LNCAP (cell line): ENCODE results near the gene SGMS2.

Source experiments
- CTCF ChIP-seq: fragments of 450-650 bp; IDR thresholded peaks from 2 replicates; pipeline ENCODE4 v1.5.1; 2017; ENCODE audit warnings: mild to moderate bottlenecking

The SGMS2 gene

GRCh38 chr4:107901213-107901934 lies 76.6 kb downstream of the SGMS2 start:
- no peak for TF ChIP-seq CTCF

GRCh38 chr4:107902715-107903114 lies 78.0 kb downstream of the SGMS2 start:
- no peak for TF ChIP-seq CTCF

- no peak for TF ChIP-seq CTCF
Measured at GRCh38 chr4:107906458-107907100, 81.8 kb downstream of the SGMS2 start.

- no peak for TF ChIP-seq CTCF
Measured at GRCh38 chr4:107908377-107908776, 83.6 kb downstream of the SGMS2 start.

GRCh38 chr4:107913283-107913899 lies 88.7 kb downstream of the SGMS2 start:
- peak; percentile 67 for TF ChIP-seq CTCF

GRCh38 chr4:107915220-107915619 lies 90.5 kb downstream of the SGMS2 start:
- no peak for TF ChIP-seq CTCF

GRCh38 chr4:107916623-107917022 lies 91.9 kb downstream of the SGMS2 start:
- TF ChIP-seq CTCF = no peak
